Stimulated activated CD8-positive, alpha-beta memory T cell treated with anti-CD3 and anti-CD28 coated beads, Interleukin-15, amount 100 ng/mL, for 4 hours (primary cell): ENCODE results near the gene EMC8.
"Not testable (repeated sequence)": the region's sequence is repeated elsewhere in the genome, so short reads cannot be mapped to it uniquely, and the experiment has no call there.

Source experiments
- DNase-seq, 2 donors: peaks; one replicate each; pipeline ENCODE4 v3.0.0-alpha.2; 2020; ENCODE audit warnings: low read depth in 2 of 2

Gene EMC8

DNA sequence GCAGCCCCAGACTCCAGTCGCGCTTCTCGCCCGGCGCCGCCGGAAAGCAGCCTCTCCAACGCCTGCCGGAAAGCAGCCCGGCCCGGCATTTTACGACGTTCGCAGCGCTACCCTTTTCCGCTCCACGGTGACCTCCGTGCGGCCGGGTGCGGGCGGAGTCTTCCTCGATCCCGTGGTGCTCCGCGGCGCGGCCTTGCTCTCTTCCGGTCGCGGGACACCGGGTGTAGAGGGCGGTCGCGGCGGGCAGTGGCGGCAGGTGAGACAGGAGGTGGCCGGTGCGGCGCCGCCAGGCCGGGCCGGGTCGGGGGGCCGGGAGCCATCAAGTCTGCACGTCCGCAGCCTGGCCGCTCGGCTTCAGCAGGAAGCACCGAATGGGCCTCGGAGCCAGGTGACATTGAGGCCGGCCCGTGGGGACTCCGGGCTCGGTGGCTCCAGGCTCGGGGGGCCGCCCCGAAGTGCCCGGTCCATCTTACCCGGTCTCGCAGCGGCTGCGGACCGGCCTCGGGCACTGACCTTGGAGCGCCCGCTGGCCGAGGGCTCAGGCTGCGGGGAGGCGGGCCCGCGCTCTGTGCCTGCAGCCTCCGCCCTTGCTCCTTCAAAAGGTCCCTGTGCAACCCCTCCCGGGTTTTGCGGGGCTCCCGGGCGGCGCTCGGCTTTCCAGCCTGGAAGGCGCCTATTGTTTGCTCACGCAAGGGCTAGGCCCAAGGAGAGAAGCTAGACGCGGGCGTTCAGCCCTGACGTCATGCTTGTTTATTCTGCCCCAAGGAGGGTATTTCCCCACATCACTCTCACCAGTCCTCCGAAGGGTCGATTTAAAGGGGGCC lies at the start of gene EMC8, which contains the start of gene COX4I1:
Gene EMC8, minus strand, starts transcription at position 48 of the 824 bp plus-strand sequence. CDS start 249 bp downstream, outside the sequence.
Gene COX4I1, plus strand, starts transcription at position 199 of the 824 bp plus-strand sequence. CDS start 1,511 bp downstream, outside the sequence.
- peak; percentile 85 for DNase-seq

DNA sequence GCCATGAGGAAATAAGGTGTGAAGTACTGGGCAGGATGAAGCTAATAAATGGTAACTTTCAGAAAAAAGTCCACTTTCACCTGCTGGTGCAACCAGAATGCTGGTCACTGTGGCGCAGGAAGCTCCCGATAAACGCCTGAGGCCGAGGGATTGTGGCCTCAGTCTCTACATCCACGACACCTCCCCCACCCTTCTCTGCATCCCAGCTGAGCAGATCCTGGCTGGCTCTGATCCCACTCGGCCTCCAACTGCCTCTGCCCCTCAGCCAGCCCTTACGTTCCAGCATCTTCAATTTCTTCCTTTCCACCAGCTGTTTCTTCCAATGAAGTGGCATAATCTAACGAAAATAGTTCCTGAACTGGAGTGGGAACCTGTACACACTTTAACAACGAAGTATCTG lies 49.6 kb upstream of the EMC8 start:
- DNase-seq, result no peak

DNA sequence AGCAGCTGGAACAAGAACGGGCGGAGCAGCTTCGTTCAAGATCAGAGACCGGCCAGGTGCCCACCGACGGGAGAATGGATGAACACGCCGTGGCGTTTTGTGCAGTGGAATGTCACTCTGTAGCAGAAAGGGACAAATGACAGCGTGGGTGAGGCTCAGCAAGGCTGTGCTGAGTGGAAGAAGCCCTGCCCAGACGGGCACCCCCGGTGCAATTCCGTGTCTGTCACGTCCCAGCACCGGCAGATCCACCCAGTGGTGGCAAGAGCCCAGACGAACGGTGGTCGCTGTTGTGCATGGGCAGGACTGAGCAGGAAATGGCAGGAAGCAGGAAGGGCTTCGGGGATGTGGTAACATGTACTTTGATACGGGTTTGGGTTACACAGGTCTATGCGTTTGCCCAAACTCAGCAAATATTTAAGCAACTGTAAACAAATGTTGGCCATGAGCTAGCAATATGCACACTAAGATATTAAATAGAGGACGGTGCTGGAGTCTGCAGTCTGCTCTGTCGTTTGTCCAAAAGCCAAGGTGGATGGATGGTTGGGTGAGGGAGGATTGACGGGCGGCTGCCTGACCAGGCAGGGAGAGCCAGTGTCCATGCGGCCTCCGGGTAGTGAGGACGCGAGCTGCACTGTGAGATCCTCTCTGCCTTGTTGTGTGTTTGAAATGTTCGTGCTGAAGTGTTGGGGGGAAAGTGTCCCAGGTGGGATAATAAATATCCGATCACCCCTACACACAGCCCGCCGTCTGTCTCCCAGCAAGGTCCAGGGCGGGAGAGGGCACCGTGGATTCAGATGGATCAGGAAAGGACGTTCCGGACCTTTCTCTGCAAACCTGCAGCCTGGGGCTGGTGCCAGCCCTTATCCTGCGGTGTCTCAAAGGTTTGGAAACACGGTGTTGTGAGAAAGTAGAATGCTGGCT lies 48.6 kb upstream of the EMC8 start:
- DNase-seq, result no peak

DNA sequence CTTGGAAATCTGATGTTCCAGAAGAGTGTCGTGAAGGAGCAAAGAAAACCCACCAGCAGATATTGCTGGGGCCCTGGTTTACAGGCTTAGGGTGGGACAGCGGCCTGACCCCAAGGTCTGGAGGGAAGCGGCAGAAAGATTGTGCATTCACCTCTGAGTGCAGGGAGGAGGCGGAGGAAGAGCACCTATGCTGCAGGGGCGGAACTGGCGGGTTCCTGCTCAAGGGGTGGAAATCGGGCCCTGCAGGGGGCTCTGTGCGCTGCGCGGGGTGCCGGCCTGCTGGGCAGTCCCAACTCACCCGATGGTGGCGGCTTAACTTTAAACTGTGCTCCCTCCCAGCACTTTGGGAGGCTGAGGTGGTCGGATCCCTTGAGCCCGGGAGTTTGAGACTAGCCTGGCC lies 47.7 kb upstream of the EMC8 start:
- DNase-seq, result no peak

DNA sequence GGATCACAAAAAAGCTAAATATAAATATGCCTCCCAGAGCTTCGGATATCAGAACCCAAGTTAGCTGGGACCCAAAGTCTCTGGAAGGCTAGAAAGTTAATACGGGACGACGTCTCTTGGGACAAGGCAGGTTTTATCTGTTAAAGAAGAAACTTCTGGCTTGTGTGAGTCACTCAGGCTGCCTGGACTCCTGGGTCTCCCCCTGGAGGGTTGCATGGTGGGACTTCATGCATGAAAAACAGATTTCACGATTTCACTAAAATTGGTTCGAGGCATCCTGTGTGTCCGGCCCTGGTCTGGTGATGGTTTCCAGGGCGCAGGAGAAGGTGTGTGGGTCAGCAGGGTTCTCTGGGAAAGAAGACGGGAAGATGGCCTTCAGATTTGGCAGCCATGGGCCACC lies 47.1 kb upstream of the EMC8 start:
- DNase-seq, result no peak

DNA sequence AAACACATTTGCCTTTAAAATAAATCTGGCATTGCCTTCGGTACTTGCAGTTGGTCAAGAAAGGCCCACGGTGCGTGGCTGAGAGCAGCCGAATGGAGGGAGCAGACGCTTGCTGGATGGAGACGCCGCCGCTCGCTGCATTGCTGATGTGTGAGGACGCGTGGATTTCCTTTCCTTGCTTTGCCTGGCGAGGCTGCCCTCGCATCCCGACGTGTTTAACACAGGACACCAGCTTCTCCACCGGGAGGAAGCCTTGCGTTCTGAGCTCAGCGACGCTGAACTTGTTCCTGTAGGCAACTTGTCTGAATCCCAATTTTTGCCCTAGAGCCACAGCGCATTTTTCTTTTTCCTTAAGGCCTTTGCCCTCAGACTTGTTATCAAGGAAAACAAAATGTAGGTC lies 45.9 kb upstream of the EMC8 start:
- no peak for DNase-seq

DNA sequence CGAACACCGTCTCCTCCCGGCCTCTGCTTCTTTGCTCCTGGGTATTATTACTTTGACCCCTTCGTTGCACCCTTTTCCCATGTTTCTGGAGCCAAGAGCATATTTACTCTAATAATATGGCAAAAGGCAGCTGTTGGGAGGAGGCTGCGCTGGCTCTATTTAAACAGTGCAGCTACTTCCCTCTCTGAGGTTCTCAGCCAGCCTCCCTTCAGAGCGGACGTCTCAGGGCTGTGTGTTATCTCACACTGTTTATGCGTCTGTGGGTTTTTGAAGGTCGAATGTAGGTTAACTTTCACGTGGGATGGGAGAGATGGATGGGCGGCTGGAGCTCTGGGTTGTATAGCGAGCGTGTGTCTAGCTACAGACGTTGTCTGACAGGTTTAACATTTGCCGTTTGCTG lies 45.4 kb upstream of the EMC8 start:
- no peak for DNase-seq

DNA sequence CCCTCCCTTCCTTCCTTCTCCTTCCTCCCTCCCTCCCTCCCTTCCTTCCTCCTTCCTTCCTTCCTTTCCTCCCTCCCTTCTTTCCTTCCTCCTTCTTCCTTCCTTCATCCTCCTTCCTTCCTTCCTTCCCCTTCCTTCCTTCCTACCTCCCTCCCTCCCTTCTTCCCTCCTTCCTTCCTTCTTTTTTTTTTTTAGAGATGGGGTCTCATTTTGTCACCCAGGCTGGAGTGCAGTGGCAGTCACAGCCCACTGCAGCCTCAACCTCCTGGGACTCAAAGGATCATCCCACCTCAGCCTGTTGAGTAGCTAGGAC lies 44.8 kb upstream of the EMC8 start:
- no peak for DNase-seq

DNA sequence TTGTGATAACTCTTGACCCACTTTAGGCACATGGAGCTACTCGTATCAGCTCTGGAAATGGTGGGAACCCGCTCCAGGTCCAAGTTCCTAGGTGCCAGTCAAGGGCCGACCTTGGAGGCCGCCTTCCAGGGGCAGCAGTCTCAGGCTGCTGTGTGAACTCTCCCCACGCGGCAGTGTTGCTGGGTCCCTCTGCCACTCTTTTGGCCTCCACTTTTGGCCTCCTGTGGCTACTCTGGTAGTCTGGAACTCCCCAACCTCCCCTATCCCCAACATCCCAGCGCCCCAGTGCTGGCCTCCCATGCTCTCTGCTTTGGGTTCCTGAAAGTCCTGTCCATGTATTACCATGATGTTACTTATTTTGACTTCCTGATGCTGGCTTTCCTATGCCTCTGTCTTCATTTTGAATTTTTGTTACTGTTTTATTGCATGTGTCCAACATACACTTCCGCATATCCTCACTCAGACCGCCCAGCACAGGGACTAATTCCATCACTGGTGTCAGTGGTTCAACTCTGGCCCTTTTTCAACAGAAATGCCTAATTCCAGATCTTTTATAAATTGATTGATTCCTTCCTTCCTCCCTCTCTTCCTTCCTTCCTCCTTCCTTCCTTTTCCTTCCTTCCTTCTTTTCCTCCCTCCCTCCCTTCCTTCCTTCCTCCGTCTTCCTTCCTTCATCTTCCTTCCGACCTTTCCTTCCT lies 44.3 kb upstream of the EMC8 start:
- DNase-seq, result no peak

DNA sequence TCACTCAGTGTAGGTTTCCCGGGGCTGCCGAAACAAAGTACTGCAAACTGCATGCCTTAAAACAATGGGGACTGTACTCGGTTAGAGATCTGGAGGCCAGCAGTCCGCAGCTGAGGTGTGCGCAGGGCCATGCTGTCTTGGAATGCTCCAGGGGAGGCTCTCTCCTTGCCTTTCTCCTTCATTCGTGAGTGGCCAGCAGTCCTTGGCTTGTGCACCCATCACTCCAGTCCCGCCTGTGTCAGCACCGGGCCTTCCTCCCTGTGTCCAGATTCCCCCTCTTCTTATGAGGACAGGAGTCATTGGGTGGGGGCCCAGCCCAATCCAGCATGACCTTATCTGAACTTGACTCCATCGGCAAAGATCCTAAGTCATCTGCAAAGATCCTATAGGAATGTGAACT lies 43.5 kb upstream of the EMC8 start:
- no peak for DNase-seq

DNA sequence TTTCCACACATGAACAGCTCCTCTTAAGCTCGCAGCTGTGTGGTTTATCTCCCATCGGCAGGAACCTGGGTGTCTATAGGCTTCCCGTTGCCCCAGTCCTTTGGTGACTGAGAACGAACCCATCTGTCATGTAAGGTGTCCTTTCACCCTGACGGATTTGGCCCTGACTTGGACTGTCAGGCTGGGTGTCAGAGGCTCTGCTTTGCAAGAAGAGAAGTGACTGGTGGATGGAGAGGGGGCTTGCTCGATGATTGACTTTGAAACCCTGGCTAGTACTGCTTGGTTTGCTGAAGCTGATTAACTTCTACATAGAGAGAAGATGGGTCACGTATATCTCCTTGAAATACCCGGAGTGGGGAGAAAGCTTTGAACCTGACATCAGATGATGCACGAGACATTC lies 43.1 kb upstream of the EMC8 start:
- no peak for DNase-seq

DNA sequence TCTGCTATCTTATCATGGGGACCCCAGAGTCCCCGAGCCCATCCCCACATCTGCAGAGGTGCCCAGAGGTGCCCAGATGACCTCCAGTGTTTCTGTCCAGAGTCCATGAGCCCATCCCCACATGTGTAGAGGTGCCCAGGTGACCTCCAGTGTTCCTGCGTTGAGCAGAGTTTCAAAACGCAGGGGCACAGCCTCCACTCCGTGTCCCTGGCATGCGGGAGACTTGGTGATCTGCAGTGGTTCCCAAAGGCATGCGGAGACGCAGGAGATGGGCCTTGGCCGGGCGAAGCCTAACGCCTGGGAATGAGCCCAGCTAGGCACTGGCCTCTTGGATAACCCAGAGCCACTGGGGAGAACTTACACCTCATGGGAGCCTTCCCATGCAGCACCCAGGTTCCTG lies 41.5 kb upstream of the EMC8 start:
- no peak for DNase-seq

DNA sequence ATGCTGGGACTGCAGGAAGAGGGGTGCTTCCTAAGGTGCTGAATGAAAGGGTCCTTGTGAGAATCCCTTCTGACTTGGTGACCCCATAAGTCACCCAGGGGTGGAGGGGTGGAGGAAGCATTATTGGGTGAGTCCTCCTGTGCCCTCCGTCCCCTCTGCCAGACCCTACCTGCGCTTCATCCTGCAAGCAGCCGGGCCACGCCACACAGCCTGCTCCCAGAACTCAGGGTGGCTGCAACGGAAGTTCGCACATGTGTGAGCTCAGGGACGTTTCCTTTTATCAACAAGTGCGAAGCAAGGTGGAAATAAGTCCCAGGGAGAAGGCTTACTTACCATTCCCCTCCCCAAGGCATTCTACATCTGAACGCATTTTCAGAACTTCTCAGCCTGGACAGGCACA lies 41.1 kb upstream of the EMC8 start:
- no peak for DNase-seq

DNA sequence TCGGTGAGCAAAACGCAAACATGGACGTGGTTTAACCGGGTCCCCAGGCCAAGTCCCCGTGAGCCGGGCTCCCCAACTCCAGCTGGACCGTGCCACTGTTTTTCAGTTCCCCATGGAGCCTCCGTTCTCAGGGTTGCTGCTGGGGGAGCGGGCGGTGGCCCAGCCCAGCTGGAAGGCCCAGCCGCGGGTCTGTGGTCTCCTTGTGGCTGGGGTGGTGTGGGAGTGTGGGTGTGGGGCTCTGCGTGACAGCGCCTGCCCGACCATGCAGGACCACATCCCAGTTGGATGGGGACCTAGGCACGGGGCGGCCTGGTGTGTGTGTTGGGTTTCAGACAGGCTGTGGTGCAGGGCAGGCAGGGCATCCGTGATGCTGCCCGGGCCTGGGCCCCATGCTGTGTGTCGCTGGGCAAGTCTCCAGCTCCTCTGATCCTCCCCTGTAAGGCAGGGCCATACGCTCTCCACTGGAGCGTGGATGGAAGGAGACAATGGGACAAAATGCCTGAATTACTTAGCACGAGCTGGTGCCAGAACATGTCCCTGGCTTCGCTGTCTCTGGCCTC lies 40.4 kb upstream of the EMC8 start:
- DNase-seq, result no peak

DNA sequence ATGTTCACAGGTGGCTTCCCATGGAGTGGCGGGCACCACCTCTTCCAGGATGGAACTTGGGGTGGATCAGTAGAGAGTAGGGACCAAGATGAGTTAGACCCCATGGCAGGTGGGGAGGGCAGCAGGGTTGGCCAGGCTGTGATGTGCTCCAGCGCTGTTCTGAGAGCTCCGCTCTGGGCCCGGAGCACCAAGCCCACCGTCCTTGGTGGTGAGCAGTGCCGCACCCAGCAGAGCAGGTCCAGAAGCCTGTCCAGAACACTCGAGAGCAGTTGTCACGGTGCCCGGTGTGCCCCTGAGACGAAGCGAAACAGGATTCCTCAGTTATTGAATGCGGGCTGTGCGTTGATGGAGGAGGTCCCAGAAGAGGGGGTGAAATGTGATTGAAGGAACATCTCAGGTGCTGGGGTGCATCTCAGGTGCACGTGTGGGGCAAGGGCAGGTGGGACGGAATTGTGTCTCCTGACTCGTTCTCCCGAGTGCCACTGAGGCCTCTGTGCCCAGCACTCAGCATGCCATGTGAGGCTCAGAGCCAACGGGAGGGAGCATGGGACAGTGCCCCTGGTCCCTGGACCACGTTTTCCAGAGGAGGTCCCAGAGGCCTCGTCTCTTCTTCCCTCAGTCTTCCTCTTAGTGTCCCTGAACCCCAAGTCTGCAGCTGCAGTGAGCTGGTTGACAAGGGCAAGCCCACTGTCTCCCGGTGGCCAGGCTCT lies 39.7 kb upstream of the EMC8 start:
- no peak for DNase-seq

DNA sequence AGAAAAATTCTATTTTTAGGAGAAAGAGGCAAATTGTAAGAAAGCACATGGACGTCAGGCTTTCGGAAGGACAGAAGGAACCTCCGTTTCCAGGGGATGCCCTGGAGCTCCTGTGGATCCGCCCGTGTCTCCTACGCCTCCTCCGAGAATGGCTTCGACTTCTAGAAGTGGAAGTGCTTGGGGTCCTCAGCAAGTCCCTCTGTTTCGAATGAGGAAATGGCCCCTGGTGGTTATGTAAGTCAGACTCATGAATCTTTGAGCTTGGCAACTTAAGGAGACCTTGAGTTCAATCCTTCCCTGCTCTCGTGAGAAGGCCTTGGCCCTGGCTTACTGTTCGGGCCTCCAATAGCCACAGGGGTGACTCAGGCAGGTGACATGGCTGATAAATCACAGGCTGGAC lies 39.0 kb upstream of the EMC8 start:
- no peak for DNase-seq

DNA sequence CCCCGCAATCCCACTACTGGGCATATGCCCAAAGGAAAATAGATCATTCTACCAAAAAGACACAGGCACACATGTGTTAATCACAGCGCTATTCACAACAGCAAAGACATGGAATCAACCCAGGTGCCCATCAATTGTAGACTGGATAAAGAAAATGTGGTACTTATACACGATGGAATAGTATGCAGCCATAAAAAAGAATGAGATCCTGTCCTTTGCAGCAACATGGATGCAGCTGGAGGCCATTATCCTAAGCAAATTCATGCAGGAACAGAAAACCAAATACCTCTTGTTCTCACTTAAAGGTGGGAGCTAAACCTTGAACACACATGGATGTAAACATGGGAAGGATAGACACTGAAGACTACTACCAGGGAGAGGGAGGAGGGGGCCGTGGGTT lies 38.3 kb upstream of the EMC8 start:
- DNase-seq, result not testable (repeated sequence)

DNA sequence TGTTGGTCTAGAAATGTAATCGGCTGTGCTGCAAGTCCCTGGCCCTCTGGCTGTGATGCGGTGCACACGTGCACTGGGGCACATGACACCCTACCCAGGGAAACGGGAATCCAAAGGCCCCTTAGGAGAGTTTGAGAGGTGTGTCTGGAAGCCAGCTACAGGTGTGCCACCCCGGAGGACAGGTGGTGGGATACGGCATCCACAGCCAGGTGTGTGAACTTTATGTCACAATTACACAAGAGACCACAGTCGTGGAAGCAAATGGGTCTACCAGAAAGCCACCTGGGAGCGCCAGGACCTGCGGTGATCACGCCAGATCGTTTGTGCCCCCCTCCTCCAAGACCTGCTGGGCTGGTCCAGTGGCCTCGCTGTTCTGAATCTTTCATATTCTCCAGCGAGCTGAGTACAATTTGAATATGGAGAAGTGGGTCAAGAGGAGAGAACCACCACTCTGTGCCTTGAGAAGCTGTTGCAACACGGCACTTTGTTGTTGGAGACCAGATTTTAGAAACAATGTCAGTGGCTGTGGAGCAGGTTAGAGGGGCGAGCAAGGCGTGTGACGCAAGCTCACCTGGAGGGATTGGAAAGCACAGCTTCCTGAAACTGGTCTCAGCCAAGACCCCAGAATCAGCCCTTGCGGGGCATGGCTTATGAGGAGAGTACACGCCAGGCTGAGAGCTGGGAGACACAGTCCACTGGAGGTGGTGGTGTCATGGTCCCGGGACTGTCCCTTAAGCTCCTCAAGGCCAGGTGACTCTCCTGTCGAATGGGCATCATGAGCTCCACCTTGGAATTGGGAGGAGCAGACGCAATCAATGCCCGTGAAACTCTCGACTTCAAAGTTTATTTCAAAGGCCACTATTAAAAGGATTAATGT lies 37.6 kb upstream of the EMC8 start:
- no peak for DNase-seq

DNA sequence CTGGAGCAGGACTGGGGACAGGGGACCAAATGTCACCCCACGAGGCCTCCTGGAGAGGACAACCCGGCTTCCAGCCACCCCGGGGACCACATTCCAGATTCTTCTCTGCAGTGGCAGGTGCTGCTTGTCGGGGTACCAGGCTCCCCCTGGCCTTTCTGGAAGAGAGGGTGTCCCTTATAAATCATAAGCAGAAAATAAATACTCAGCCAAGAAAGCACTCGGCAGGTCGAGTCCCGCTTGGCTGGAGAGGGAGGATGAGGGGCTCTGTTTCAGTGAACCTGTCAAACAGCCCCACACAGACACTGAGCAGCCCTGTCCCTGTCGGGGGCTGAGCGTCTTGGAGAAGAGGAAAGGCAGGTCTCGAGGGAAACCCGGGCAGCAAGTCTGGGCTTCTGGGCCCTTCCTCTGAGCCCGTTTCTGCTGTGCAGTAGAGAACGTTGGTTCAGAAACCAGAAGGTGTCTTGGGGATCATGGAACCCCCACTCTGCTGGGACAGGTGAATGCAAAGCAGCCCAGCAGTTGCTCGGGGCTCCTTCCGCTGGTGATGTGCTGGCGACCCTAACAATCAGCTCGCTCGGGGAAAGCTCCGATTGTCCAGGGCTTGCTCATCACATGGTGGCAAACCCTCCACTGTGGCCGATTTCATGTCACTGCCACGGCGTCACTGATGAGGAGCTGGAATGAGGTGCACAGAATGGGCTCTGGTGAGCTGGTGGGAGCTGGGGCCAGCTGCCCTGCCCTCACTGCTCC lies 36.8 kb upstream of the EMC8 start:
- DNase-seq, result no peak
